GM08714 (cell line): ENCODE measurements around the gene MSANTD7.

Experiments used
- H3K4me3 ChIP-seq: fragments of 200-500 bp; sonication (Bioruptor generic); 2 replicates; pipeline ENCODE4 v1.5.1; 2014; ENCODE audit warnings: mild to moderate bottlenecking, low read length, inconsistent platforms
- ZNF274 ChIP-seq: IDR thresholded peaks from 2 replicates; pipeline ENCODE4 v1.6.1; 2012; ENCODE audit warnings: mild to moderate bottlenecking, low read depth, low read length

Gene MSANTD7

DNA sequence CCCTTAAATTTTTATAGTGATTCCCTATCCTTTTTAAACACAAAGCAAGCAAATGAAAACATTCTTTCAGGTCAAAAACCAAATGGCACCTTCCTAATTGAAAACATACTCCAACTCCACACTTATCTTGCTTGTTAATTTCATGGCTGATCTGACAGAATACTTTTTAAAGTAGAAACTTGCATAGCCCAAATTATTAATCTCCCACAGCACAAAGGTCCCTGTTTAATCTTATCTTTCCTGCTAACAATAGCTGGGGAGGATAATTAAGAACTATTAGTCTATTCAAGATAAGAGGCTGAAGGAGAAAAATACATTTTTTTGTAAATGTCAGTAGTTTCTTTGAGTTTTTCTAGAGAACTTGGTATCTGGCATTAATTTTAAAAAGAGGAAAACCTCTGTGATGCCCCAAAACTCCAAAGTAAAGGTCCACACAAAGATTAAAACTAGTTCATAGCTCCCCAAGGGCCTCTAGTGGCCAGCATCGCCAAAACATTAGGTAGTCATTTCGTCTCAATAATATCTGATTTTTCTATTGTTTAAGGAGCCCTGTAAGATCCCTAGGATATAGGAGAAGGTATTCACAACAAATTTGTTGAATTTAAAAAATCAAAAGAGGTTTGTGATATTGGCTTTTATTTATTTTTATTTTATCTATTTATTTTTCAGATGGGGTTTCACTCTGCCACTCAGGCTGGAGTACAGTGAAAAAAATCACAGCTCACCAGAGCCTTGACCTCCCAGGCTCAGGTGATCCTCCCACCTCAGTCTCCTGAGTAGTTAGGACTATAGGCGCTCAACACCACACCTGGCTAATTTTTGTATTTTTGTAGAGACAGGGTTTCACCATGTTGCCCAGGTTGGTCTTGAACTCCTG, 15.0 kb upstream of the MSANTD7 start:
- H3K4me3 ChIP-seq: no peak overlapping the region
- TF ChIP-seq ZNF274: no peak

DNA sequence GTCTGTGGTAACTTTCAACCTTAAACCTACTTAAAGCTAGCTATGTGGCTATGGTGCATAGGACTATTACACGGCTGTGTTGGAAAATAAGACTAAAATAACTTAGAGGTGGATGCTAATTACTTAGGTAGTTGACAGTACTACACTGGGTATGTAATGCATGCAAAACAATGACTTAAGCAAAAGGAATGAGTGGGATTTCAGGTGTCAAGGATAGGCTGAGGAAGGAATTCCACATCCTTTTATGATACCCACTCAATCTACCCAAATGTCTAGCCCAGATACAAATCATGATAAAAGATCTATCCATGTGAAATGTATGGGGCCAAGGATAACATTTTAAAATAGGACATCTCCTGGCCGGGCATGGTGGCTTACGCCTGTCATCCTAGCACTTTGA, 14.1 kb upstream of the MSANTD7 start:
- no peak overlapping the region for H3K4me3 ChIP-seq

DNA sequence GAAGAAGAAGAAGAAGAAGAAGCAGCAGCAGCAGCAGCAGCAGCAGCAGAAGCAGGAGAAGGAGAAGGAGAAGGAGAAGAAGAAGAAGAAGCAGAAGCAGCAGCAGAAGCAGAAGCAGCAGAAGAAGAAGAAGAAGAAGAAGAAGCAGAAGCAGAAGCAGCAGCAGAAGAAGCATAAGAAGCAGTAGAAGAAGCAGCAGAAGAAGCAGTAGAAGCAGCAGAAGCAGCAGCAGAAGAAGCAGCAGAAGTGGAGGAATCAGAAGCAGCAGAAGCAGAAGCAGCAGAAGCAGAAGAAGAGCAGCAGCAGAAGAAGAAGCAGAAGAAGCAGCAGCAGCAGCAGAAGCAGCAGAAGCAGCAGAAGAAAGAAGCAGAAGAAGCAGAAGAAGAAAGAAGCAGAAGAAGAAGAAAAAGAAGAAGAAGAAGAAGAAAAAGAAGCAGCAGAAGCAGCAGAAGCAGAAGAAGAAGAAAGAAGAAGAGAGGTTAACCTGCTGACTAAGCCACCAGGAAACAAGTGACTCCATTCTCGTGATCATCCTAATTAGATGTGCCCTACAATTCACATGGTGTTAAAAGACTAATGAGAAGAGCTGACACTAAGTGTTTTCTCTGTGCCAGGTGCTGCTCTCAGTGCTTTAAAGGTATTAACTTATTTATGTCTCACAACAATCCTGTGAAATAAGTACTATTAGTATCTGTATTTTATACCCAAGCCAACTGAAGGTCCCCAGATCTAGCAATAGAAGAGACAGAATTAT, 11.9 kb upstream of the MSANTD7 start:
- H3K4me3 ChIP-seq: no peak overlapping the region
- TF ChIP-seq ZNF274: no peak

More for the DNA sequence above, 14.1 kb upstream of the MSANTD7 start:
- TF ChIP-seq ZNF274: no peak

DNA sequence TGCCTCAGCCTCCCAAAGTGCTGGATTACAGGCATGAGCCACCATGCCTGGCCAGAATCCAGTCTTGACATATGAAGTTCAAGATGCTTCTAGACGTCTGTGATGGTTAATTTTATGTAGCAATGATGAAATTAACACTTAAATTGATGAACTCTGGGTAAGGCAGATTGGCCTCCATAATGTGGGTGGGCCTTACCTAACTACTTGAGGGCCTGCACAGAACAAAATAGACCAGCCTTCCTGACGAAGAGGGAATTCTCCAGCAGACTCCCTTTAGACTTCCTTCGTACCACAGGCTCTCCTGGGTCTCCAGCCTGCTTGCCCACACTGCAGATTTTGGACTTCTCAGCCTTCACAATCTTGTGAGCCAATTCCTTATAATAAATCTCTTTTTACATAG, 5.0 kb upstream of the MSANTD7 start:
- no peak overlapping the region for H3K4me3 ChIP-seq
- no peak for TF ChIP-seq ZNF274

DNA sequence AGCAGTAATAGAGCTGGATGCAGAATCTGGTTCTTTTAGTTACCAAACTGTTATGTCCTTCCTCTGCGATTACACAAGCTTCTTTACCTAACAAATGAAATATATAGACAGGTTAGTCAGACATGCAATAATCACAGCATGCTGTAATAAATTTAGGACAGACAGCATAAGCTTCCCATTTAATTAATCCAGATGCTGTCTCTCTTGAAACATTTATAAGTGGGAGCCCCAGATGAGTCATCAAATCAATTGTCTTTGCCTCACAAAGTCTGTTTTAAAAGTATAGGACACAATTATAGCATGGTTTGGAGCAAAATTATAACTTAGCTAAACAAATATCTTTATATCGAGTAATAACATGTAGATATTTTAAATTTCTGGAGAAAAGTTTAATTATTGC, 1.9 kb upstream of the MSANTD7 start:
- TF ChIP-seq ZNF274: no peak
- no peak overlapping the region for H3K4me3 ChIP-seq

DNA sequence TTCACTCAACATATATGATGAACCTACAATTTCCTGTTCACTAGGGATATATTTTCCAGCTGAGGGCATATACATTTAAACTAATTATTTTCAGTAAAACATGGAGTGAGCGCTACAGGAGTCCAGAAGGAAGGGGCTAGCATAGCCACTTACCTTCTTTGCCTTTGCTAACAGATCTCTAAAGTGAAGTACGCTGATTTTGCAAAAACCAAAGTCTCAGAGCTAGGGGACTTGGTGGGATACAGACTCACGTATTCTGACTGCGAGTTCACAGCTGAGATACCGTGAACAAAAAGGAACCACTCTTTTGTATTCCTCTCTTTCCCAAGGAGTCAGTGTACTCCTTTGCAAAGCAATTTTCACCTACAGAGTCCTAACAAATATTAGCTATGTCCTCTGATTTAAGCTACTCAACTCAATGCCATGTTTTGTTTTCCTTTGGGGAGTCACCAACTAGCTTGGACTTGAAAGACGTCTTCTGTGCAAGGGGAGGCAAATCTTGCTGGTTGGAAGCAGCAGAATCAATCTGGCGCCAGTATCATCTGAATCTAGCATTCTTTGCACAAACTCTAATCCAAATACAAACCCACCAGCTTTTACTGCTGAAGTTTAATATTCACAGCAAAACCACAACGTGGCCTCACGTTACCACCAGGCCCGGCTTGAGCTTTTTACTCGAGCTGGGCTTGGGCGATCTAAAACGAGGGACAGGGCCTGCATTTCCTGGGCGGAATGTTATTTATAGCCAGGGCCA, 926 bp upstream of the MSANTD7 start:
- no peak for TF ChIP-seq ZNF274
- peak overlapping the region; percentile 75 for H3K4me3 ChIP-seq

DNA sequence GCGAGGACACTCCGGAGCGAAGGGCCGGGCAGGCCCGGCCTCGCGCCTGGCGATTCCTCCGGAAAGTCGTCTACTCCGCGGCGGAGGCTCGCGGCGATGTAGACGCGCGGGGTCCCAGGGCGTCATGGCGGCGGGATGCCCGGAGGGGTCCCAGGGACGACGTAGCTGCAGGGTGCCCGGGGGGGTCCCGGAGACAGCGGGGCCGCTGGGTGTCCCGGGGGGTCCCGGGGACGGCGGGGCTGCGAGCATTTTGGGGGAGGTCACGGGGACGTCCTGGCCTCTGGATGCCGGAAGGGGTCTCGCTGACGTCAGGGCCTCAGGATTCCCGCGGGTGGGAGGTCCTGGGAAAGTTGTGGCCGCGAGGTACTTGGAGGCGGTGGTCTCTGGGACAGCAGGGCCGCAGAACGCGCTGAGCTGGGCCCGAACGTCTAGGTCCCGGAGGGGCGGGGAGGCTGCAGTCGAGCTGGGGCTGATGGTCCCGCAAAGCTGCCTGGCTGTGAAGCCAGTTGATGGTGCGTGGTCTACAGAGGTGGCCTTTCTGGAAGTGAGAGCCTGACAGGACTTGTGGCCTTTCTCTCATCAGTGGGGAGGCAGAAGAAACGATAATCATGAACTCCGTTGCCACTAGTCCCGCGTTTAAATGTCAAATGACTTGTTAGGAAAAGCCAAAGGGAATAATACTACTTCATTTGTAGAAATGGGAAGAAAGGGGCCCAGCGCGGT, 637 bp downstream of the MSANTD7 start:
- no peak for TF ChIP-seq ZNF274
- peak overlapping the region; percentile 86 for H3K4me3 ChIP-seq

DNA sequence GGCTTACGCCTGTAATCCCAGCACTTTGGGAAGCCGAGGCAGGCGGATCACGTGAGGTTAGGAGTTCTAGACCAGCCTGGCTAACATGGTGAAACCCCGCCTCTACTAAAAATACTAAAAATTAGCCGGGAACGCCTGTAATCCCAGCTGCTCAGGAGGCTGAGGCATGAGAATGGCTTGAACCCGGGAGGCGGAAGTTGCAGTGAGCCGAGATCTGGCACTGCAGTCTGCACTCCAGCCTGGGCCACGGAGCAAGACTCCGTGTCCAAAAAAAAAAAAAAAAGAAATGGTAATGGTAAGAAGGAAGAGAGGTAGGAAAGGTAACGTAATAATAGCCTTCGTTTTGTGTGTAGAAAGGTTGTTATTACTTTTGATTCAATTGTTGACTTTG, 1.2 kb downstream of the MSANTD7 start:
- TF ChIP-seq ZNF274: no peak
- H3K4me3 ChIP-seq: peak overlapping the region; percentile 86

DNA sequence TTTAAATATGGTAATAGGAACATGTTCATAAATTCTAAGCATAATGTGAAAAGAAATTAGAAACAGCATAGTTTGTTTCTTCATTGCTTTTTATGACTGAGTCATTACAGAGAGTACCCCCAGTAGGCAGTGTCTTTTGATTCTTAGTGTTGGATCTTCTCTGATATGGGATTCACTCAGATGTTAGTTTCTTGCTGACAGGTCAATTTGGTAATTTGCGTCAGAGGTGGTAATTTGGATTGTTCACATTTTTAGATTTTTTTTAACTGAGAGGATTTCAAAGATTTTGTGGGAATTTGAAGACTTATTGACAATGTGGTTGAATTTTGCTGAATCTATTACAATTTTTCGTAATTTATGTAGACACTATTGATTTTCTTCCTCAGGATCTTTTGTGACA, 2.1 kb downstream of the MSANTD7 start:
- no peak for TF ChIP-seq ZNF274
- no peak overlapping the region for H3K4me3 ChIP-seq

DNA sequence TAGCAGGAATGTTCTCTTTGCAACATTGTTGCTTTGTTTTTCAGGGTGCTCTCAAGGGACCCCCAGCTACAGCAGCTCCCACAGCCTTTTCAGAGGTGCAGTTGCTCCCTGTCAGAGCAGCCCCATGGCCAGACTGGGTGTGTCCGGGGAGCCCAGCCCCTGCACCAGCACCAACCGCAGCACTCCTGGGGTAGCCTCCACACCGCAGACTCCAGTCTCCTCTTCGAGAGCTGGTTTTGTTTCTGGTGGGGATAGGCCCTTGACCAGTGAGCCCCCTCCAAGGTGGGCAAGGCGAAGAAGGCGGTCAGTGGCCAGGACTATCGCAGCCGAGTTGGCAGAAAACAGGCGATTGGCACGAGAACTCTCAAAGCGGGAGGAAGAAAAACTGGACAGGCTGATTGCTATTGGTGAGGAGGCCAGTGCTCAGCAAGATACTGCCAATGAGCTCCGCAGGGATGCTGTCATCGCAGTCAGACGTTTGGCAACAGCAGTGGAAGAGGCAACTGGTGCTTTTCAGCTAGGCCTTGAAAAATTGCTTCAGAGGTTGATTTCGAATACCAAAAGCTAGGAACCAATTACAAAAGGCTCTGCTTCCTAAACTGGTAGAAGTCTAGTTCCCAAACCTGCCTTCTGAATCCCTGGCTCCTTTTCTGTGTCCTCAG, 5.4 kb downstream of the MSANTD7 start:
- H3K4me3 ChIP-seq: no peak overlapping the region
- TF ChIP-seq ZNF274: no peak

DNA sequence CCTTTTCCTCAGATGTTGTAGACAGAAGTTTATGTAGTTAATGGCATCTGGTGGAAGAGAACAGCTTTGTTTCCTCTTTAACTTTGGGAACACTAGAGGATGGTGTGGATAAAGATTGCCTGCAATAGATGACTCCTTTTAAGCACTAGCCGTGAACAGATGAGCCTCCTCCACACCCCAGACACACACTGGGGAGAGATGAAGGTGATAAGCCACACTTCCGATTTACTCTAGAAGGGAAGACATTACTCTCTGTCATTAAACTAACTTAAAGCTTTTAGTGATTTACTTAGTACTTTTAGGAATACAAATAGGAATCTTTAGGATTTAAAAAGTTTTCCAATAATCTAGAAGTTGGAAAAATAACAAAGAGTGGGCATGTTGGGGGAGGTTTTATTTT, 6.8 kb downstream of the MSANTD7 start:
- no peak overlapping the region for H3K4me3 ChIP-seq
- no peak for TF ChIP-seq ZNF274

DNA sequence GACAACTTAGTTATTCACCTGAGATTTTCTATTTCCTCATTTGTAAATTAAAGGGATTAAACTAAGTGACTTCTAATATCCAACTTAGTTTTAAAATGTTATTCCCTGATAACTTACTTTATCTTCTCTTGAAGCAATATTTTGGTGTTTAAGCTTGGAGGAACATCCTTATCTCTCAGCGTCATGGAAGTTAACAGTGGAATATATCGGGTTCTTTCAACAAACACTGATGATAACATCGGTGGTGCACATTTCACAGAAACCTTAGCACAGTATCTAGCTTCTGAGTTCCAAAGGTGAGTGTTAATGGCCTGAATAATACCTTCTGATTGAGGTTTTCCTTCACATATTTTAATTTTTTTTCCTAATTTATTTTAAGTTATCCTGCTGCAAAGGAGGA, 14.1 kb downstream of the MSANTD7 start:
- H3K4me3 ChIP-seq: no peak overlapping the region
- no peak for TF ChIP-seq ZNF274

DNA sequence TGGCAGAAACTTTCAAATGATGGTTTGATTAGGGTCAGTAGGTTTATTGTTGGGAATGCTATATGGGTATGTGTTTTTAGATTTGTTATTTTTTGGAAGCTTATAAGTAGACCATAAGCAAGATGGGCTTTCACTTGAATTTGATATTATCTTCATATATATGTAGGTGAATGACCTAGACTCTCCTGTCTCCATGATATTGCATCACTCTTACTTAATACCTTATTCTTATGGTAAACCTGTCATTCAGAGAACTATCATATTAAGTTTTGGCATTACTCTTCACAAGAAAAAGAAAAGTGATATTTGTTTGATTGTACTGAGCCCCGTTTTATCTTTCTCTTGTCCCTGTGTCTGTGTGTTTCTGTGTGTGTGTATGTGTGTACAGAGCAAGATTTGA, 17.3 kb downstream of the MSANTD7 start:
- TF ChIP-seq ZNF274: no peak
- no peak overlapping the region for H3K4me3 ChIP-seq

DNA sequence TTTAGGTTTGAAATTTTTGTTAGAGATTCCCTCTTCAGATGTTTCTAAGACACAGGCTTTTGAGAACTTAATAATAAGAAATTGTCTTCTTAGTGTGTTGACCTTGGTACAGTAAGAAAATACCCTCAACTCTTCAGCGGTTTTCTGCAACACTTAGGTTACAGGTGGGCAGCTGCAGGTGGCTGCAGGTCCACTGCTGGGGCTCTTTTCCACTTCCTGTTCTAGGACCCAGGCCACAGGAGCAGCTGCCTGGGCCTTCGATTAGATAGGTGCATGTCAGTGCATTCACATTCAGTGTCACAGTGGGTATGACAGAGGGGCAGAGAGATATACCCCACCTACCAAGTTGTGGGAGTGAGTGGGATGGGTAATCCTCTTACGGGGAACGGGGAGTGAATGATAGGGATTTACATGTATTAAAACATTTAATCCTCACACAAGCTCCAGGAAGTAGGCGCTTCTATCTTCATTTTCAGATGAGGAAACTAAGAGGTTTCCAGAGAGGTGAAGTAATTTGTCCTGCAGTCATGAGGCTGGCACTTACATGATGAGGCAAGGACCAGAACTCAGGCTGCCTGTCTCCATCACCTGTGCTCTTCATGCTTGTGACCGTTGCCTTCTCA, 20.3 kb downstream of the MSANTD7 start:
- TF ChIP-seq ZNF274: no peak
- H3K4me3 ChIP-seq: no peak overlapping the region
